ENCODE measurements around the gene PKD2L1.
A peak's percentile ranks its signal among the peaks of the same experiment; 100 is the strongest.

Gene PKD2L1

DNA sequence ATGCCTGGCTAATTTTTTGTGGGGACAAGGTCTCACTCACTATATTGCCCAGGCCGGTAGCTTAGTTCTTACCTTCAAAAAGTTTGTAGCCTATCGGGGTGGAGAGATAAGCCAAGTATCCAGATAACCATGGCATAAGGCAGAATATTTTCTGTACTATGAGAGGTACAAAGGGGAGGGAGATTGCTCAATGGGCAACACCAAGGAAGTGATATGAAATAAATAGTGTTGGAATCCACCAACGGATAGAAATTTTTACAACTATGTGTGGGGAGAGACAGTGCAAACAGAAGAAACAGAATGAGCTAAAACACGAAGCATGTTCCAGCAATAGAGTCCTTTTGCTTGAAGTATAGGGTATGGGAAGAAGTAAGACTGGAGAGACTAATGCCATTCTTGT is 25.1 kb upstream of the PKD2L1 start:
- DNase-seq, result no peak

DNA sequence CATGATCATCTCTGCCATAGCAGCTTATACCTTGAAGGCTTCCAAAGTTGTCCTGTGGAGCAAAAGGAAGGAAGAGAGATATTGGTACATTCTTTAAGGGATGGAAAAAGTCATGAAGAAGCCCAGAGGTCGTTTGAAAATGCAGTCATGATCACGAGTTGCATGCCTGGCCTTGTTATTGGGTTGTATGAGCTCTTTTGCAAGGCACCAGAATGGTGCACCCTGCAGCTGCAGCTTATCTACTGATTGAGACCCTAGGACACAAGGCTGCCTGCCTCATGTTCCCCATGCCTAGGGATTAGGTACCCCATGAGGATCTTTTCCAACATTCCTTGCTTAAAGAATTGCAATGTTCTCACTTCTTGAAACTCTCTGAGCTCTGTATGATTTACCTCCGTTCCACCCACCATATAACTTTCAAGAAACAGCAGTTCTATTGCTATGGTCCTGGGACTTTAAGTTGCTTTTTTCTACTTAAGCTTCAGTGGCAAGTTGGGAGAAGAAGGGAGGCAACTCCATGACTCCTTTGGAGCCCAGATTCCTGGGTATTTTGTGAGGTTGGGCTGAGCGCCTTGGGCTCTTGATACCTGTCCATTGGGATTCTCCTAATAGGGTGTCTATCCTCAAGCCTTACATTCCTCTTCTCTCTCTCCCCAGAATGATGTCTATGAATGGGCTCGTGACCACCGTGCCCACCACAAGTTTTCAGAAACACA is 23.9 kb upstream of the PKD2L1 start:
- DNase-seq, result no peak

- no peak for DNase-seq
Observed at GRCh38 chr10:100350914-100351485, 21.0 kb upstream of the PKD2L1 start.

DNA sequence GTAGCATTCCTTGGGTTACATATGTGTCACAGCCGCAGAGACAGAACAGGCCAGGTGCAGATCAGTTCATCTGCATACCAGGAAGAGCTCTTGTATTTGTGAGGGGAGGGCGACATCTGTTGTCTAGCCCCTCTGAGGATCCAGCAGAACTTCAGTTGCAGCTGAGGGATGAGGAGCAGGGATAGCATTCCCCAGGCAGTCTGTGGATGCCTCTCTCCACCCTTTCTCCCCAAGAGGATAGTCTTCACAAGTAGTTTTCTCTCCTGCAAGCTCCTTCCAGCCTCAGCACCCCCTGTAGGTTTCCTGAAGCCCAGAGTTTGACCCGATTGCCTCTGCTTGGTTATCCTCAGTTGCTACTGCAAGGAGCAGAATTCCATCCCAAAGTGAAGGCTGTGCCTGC is 19.6 kb upstream of the PKD2L1 start:
- no peak for DNase-seq

- DNase-seq, result no peak
Observed at GRCh38 chr10:100349087-100349486, 19.1 kb upstream of the PKD2L1 start.

GRCh38 chr10:100348389-100348927 is 18.4 kb upstream of the PKD2L1 start:
- no peak for DNase-seq

GRCh38 chr10:100347568-100348195 is 17.7 kb upstream of the PKD2L1 start:
- no peak for DNase-seq

- peak; percentile 74 for DNase-seq
Observed at GRCh38 chr10:100346765-100347567, 16.9 kb upstream of the PKD2L1 start, which contains the start of gene SCD. Gene SCD, plus strand, starts transcription at chr10:100347233. Its CDS starts 272 bp downstream, at chr10:100347505.

- DNase-seq, result peak; percentile 63
Observed at GRCh38 chr10:100346351-100346764, 16.3 kb upstream of the PKD2L1 start.

- no peak for DNase-seq
Observed at GRCh38 chr10:100345570-100346330, 15.7 kb upstream of the PKD2L1 start.

DNA sequence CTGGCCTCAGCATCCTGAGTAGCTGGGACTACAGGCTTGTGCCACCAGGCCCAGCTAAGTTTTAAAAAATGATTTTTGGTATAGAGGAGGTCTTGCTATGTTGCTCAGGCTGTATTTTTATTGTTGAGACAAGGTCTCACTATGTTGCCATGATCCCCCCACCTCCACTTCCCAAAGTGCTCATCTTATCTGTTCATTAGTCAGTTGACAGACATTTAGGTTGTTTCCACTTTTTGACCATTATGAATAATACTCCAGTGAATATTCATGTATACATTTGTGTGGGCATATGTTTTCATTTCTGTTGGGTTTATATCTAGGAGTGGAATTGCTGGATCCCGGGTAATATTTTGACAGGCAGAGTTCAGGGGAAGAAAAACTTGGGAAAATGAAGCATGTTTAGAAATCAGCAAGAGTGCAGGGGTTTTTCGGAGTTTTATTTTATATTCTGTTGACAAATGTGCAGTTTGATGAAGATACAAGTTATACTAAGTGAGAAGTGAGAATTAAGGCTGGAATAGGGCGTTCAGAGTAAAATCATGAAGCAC is 14.3 kb upstream of the PKD2L1 start:
- DNase-seq, result no peak

- no peak for DNase-seq
Observed at GRCh38 chr10:100342627-100342972, 12.6 kb upstream of the PKD2L1 start.

DNA sequence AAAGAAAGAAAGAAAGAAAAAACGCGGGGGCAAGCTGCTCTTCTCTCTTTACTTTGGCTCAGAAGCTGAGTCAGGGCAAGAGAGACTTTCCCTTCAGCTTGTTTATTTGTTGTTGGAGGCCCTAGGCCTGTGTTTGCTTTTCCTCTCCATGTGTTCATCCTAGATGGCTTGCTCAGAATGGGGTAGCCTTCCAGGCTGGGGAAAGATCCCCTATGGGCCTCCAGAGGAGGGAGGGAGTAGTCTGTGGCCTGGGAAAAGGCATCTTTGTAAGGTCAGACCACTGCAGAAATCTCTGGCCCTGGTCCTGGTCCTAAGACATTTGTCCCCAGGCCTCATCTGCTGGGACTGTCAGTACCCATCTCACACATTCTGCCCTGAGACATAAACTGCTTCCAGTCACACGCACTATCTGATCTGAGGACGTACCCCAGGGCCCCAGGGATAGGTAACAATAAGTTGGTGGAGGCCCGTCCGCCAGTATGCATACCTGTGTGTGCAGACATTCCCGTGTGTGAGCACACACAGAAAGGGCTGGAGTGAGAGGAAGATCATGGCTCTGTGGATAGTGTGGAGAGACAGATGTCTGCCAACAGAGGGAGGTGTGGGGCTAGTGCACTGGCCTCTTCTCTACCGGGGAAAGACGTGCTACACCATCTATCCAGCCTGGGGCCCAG is 12.1 kb upstream of the PKD2L1 start:
- peak; percentile 46 for DNase-seq

- DNase-seq, result no peak
Observed at GRCh38 chr10:100340948-100341847, 11.2 kb upstream of the PKD2L1 start.

DNA sequence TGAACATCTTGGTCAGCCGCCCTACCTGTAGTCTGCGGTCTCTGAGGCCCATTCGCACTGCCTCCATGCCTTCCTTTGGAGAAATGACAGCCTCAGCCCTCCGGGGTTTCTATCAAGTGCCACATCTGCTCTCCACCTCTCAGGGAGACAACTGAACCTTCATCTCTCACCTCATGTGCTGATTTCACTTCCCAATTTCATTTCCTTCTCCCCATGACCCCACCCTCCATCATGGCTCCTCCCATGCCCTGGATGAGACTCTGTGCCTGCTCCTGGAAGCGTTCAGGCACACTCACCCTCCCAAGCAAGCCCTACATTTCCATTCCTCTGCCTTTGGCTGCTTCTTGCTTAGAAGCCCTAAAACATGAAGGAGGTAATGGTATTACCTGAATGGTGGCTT is 9.2 kb upstream of the PKD2L1 start:
- DNase-seq, result no peak

GRCh38 chr10:100338434-100339036 is 8.5 kb upstream of the PKD2L1 start:
- peak; percentile 87 for DNase-seq

GRCh38 chr10:100334762-100335161 is 4.7 kb upstream of the PKD2L1 start:
- no peak for DNase-seq

DNA sequence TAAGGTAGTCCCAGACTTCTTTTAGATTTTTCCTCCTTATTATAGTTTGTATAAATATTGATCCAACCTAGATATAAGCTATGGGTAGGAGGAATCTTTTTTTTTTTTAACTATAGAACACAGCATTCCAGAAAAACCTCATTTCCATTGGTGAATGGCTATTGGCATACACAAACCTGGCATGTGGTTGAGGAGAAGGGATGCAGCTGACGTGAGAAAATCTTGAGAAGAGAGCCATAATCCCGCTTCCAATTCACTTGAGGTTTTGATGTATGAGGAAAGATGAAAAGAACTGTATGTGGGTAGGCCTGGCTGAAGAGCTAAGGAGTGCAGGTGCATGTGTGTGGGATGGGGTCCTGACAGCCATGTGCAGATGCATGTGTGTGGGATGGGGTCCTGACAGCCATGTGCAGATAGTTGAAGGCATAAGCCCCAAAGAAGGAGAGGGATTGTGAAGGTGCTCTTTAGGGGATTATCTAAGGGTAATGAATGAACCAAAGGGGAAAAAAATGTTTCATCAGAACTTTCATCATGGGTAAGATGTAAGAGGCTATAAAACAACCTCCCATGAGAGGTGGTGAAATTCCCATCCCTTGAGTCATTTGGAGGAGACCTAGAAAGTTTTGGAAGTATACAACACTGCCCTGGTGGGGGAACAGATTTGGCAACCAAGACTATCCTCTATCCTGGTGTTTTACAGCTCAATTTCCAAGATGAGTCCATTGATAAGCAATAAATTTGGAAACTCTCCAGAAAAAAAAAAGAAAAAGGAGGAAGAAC is 3.8 kb upstream of the PKD2L1 start:
- DNase-seq, result no peak

DNA sequence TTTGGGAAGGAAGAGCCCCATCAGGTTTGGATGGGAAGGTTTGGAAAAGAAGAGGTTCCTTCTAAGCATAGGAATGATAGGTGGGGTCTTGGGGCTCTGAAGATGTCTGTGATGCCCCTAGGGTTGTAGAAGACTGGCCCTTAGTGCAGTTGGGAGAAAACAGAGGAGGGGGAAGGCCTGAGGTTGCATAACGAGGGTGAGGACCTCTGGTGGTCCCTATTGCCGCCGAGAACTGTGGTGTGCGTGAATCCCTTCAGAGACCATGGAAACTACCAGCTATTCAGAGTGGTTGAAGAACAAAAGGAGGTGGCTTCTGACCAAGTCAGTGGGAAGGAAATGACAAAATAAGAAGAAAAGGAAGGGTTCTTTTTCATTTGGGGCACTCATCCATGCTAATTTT is 3.1 kb upstream of the PKD2L1 start:
- DNase-seq, result no peak

Measured in activated T-cell treated with anti-CD3 and anti-CD28 coated beads, Interleukin-2, amount 50 U/mL, for 1 hour (primary cell).